Measurements from ENCODE around the gene DCDC2B.

DCDC2B gene

GRCh38 chr1:32247983-32248889 is 39.3 kb downstream of the DCDC2B start:
- peak; percentile 57 for DNase-seq (ENCODE audit: low read depth)
- H3K4me3 ChIP-seq (ENCODE audit: low read length), result no peak overlapping the region
- peak; percentile 65 for TF ChIP-seq CTCF (conservative IDR thresholded peaks at IDR 0.05; ENCODE audit: low read length)

- no peak overlapping the region for H3K4me3 ChIP-seq (ENCODE audit: low read length)
- no peak for TF ChIP-seq CTCF (conservative IDR thresholded peaks at IDR 0.05; ENCODE audit: low read length)
- DNase-seq (ENCODE audit: low read depth), result no peak
Measured at GRCh38 chr1:32249831-32250525, 41.1 kb downstream of the DCDC2B start.

- no peak for DNase-seq (ENCODE audit: low read depth)
- H3K4me3 ChIP-seq (ENCODE audit: low read length), result no peak within 1 kb of the TSS
- TF ChIP-seq CTCF (conservative IDR thresholded peaks at IDR 0.05; ENCODE audit: low read length), result no peak
Measured at GRCh38 chr1:32250893-32251716, 42.2 kb downstream of the DCDC2B start, which contains the start of gene LCK. Gene LCK, plus strand, starts transcription at chr1:32251265. Its CDS starts 23,065 bp downstream, at chr1:32274330.

- no peak for DNase-seq (ENCODE audit: low read depth)
- TF ChIP-seq CTCF (conservative IDR thresholded peaks at IDR 0.05; ENCODE audit: low read length), result no peak
Measured at GRCh38 chr1:32255072-32256071, 46.5 kb downstream of the DCDC2B start.

GRCh38 chr1:32256473-32257226 is 47.8 kb downstream of the DCDC2B start:
- no peak for DNase-seq (ENCODE audit: low read depth)
- no peak overlapping the region for H3K4me3 ChIP-seq (ENCODE audit: low read length)
- TF ChIP-seq CTCF (conservative IDR thresholded peaks at IDR 0.05; ENCODE audit: low read length), result no peak

More at GRCh38 chr1:32255072-32256071, 46.5 kb downstream of the DCDC2B start:
- no peak overlapping the region for H3K4me3 ChIP-seq (ENCODE audit: low read length)
